Thymus (tissue), 11 donors: ENCODE measurements around the gene MRM2. TPM values are rescaled to one million over a fixed set of nuclear protein-coding genes. Genes with fewer than 3 reads are reported as not detected.

ENCODE experiments used
- DNase-seq, 9 donors: peaks; one replicate each; pipeline ENCODE4 v3.0.0-alpha.2; 2013; ENCODE audit warnings: low spot score in 9 of 9, low read depth in 6 of 9, missing footprints in 1 of 9
- H3K27ac ChIP-seq, 2 donors: one replicate each; pipeline ENCODE4 v1.5.1; 2013; ENCODE audit warnings: control low read depth in 1 of 2, low read depth in 1 of 2, low read length in 1 of 2, mild to moderate bottlenecking in 1 of 2, moderate library complexity in 1 of 2
- H3K27me3 ChIP-seq, 2 donors: one replicate each; pipeline ENCODE4 v1.5.1; 2013; ENCODE audit warnings: low read length in 1 of 2; ENCODE audit not compliant: control insufficient read depth in 2 of 2, insufficient read depth in 1 of 2
- H3K36me3 ChIP-seq, 2 donors: one replicate each; pipeline ENCODE4 v1.5.1; 2013; ENCODE audit warnings: low read length in 1 of 2, mild to moderate bottlenecking in 1 of 2, moderate library complexity in 1 of 2; ENCODE audit not compliant: control insufficient read depth in 2 of 2, insufficient read depth in 2 of 2
- H3K4me1 ChIP-seq, 2 donors: one replicate each; pipeline ENCODE4 v1.5.1; 2013; ENCODE audit warnings: low read length in 2 of 2; ENCODE audit not compliant: control insufficient read depth in 2 of 2, insufficient read depth in 2 of 2
- H3K4me3 ChIP-seq, 2 donors: one replicate each; pipeline ENCODE4 v1.5.1; 2013; ENCODE audit warnings: low read length in 2 of 2, control low read depth in 1 of 2, mild to moderate bottlenecking in 1 of 2
- H3K9me3 ChIP-seq, 2 donors: one replicate each; pipeline ENCODE4 v1.5.1; 2013; ENCODE audit warnings: low read length in 1 of 2, mild to moderate bottlenecking in 1 of 2; ENCODE audit not compliant: control insufficient read depth in 2 of 2, insufficient read depth in 1 of 2
- WGBS: extraction: QIAGEN DNeasy Blood & Tissue Kit; methylation state at CpG from one replicate; pipeline ENCODE4 v1.1.7; 2013; 5-methylcytosine and 5-hydroxymethylcytosine counted together
- polyA plus RNA-seq: library from polyadenylated mRNA; stranded (reverse); fragments of 200-250 nt; gene quantifications from one replicate; pipeline ENCODE4 v1.2.3, GENCODE V29; 2013
- total RNA-seq: library from RNA; stranded (reverse); fragments of 120-200 nt; gene quantifications from one replicate; pipeline ENCODE4 v1.2.4, GENCODE V29; 2013
- donor health status: healthy.

MRM2 gene
- total and polyA plus RNA-seq, 2 donors, result 24.6 to 28.2 TPM

- peaks cover 0 to 4% of the 10 kb centered on the region in 2 donors for H3K9me3 ChIP-seq
- DNase-seq, result no peak
- H3K36me3 ChIP-seq, result peaks cover 77 to 94% of the 10 kb centered on the region in 2 donors
- no peaks in the 10 kb centered on the region for H3K27me3 ChIP-seq
- H3K4me1 ChIP-seq, result no peaks in the 10 kb centered on the region
- WGBS, result 95% methylated on average over 17 of the region's 17 CpGs
- no peak overlapping the region for H3K4me3 ChIP-seq
- H3K27ac ChIP-seq, result no peak overlapping the region
Observed at GRCh38 chr7:2223321-2223720, 18.7 kb downstream of the MRM2 start.

GRCh38 chr7:2222516-2222915 is 19.5 kb downstream of the MRM2 start:
- WGBS, result 97% methylated on average over 22 of the region's 22 CpGs
- Histone ChIP-seq H3K4me1 (no peaks in the 10 kb centered on the region), H3K36me3 (peaks cover 74 to 95% of the 10 kb centered on the region in 2 donors), H3K27me3 (no peaks in the 10 kb centered on the region), H3K27ac (no peak overlapping the region), H3K4me3 (no peak overlapping the region), H3K9me3 (peaks cover 0 to 4% of the 10 kb centered on the region in 2 donors)
- no peak for DNase-seq

- H3K27me3 ChIP-seq, result no peaks in the 10 kb centered on the region
- H3K36me3 ChIP-seq, result peaks cover 77 to 96% of the 10 kb centered on the region in 2 donors
- WGBS, result 92% methylated on average over 17 of the region's 17 CpGs
- H3K4me3 ChIP-seq, result no peak overlapping the region
- DNase-seq, result no peak
- H3K27ac ChIP-seq, result no peak overlapping the region
- H3K4me1 ChIP-seq, result no peaks in the 10 kb centered on the region
- H3K9me3 ChIP-seq, result no peaks in the 10 kb centered on the region
Observed at GRCh38 chr7:2220954-2221353, 21.1 kb downstream of the MRM2 start.

- Histone ChIP-seq H3K9me3 (no peaks in the 10 kb centered on the region), H3K4me3 (no peak overlapping the region), H3K4me1 (no peaks in the 10 kb centered on the region), H3K27ac (no peak overlapping the region), H3K27me3 (no peaks in the 10 kb centered on the region), H3K36me3 (peaks cover 77 to 96% of the 10 kb centered on the region in 2 donors)
- 91% methylated on average over 16 of the region's 16 CpGs for WGBS
- DNase-seq, result no peak
Observed at GRCh38 chr7:2220506-2220905, 21.5 kb downstream of the MRM2 start.

- Histone ChIP-seq H3K4me3 (no peak overlapping the region), H3K27me3 (no peaks in the 10 kb centered on the region), H3K36me3 (peaks cover 75 to 96% of the 10 kb centered on the region in 2 donors), H3K9me3 (no peaks in the 10 kb centered on the region), H3K4me1 (no peaks in the 10 kb centered on the region), H3K27ac (no peak overlapping the region)
- WGBS, result 98% methylated on average over 19 of the region's 19 CpGs
- no peak for DNase-seq
Observed at GRCh38 chr7:2220030-2220429, 22.0 kb downstream of the MRM2 start.

- Histone ChIP-seq H3K9me3 (no peaks in the 10 kb centered on the region), H3K27ac (no peak overlapping the region), H3K36me3 (peaks cover 74 to 96% of the 10 kb centered on the region in 2 donors), H3K27me3 (no peaks in the 10 kb centered on the region), H3K4me1 (no peaks in the 10 kb centered on the region), H3K4me3 (no peak overlapping the region)
- DNase-seq, result no peak
- WGBS, result 98% methylated on average over 8 of the region's 8 CpGs
Observed at GRCh38 chr7:2219606-2220005, 22.4 kb downstream of the MRM2 start.

GRCh38 chr7:2219136-2219535 is 22.9 kb downstream of the MRM2 start:
- H3K27me3 ChIP-seq, result no peaks in the 10 kb centered on the region
- no peak for DNase-seq
- H3K4me3 ChIP-seq, result no peak overlapping the region
- 98% methylated on average over 15 of the region's 15 CpGs for WGBS
- no peaks in the 10 kb centered on the region for H3K9me3 ChIP-seq
- no peak overlapping the region for H3K27ac ChIP-seq
- no peaks in the 10 kb centered on the region for H3K4me1 ChIP-seq
- H3K36me3 ChIP-seq, result peaks cover 74 to 96% of the 10 kb centered on the region in 2 donors

- Histone ChIP-seq H3K4me1 (no peaks in the 10 kb centered on the region), H3K27ac (no peak overlapping the region), H3K36me3 (peaks cover 80 to 95% of the 10 kb centered on the region in 2 donors), H3K4me3 (no peak overlapping the region), H3K27me3 (no peaks in the 10 kb centered on the region), H3K9me3 (peaks cover 0 to 2% of the 10 kb centered on the region in 2 donors)
- DNase-seq, result no peak
- WGBS, result 98% methylated on average over 9 of the region's 9 CpGs
Observed at GRCh38 chr7:2218444-2218785, 23.6 kb downstream of the MRM2 start.

GRCh38 chr7:2217716-2218443 is 24.1 kb downstream of the MRM2 start:
- DNase-seq, result no peak
- H3K27ac ChIP-seq, result no peak overlapping the region
- no peak overlapping the region for H3K4me3 ChIP-seq
- H3K36me3 ChIP-seq, result peaks cover 81 to 95% of the 10 kb centered on the region in 2 donors
- H3K4me1 ChIP-seq, result no peaks in the 10 kb centered on the region
- H3K27me3 ChIP-seq, result no peaks in the 10 kb centered on the region
- peaks cover 0 to 3% of the 10 kb centered on the region in 2 donors for H3K9me3 ChIP-seq
- WGBS, result 99% methylated on average over 19 of the region's 19 CpGs
